Measurements from ENCODE around the gene DENND2C. TPM values are rescaled to one million over a fixed set of nuclear protein-coding genes. Genes with fewer than 3 reads are reported as not detected.

DENND2C gene
- total RNA-seq, 1 experiment from 2014 or later, result 3.6 TPM

DNA sequence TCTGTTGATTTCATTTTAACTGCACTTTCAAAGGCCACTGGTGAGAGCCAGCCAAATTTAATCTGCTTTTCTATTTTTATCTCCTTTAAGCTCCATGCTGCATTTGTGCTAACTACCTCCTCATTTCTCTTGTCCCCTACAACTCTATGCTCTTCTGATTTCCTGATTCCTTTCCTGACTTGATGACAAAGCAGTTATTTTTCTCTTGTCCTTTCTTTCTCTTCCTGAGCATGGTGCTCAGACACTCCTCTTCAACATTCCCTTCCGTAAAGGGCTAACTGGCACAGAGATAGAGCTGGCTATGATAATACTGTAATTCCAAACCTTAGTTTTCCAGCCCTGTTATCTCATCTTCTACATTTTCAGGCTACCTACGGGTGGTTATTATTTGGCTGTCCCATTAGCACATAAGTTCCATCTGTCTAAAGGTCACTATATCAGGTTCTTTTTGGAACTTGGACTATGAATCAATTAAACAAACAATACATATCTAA lies 81.6 kb downstream of the DENND2C start:
- Histone ChIP-seq H3K9ac (ENCODE audit: low read length) (no peak overlapping the region), H3K9me3 (ENCODE audit: control insufficient read depth in 1 of 2, insufficient read depth in 1 of 2, low read depth in 1 of 2, low read length in 2 of 2) (no peaks in the 10 kb centered on the region), H3K27me3 (ENCODE audit: insufficient read depth, low read length) (no peaks in the 10 kb centered on the region), H2AFZ (ENCODE audit: low read depth, low read length, poor library complexity, severe bottlenecking) (no peak overlapping the region), H3K4me2 (ENCODE audit: low read length) (no peak overlapping the region), H3K4me1 (ENCODE audit: control insufficient read depth in 1 of 2, insufficient read depth in 2 of 2, low read length in 2 of 2) (peaks cover 0 to under 1% of the 10 kb centered on the region in 2 experiments; a peak in 1 of 4 replicates), H3K27ac (ENCODE audit: low read depth, low read length) (no peak overlapping the region), H3K79me2 (ENCODE audit: insufficient read depth, low read length) (no peaks in the 10 kb centered on the region), H3K9me2 (ENCODE audit: insufficient read depth) (no peaks in the 10 kb centered on the region), H4K20me1 (ENCODE audit: insufficient read depth) (no peaks in the 10 kb centered on the region), H3K4me3 (replicated peaks in 1 of 2; ENCODE audit: low read depth in 1 of 2, low read length in 2 of 2) (no peak overlapping the region), H3K36me3 (ENCODE audit: control insufficient read depth in 1 of 2, insufficient read depth in 2 of 2, low read length in 2 of 2) (no peaks in the 10 kb centered on the region)
- ChIA-PET CTCF (no interaction called here), RAD21 (ENCODE audit: low non-redundant PET in 1 of 2, low total read pairs in 2 of 2, uncharacterized antibody in 2 of 2, unreplicated experiment in 2 of 2) (no interaction called here), POLR2A (no interaction called here)
- intact Hi-C loops (cut with micrococcal nuclease), result no loop called here
- TF ChIP-seq POLR2A (IDR thresholded peaks at IDR 0.05; ENCODE audit: borderline replicate concordance, extremely low read depth, insufficient read depth, insufficient read length) (no peak), SRF (IDR thresholded peaks at IDR 0.05; ENCODE audit: low read depth) (no peak), SP1 (IDR thresholded peaks at IDR 0.05; ENCODE audit: low read depth) (no peak), EZH2phosphoT487 (IDR thresholded peaks at IDR 0.05; ENCODE audit: borderline replicate concordance) (no peak), TCF7L2 (IDR thresholded peaks at IDR 0.05; ENCODE audit: borderline replicate concordance, extremely low read depth, insufficient read depth, insufficient read length) (no peak), SIN3A (IDR thresholded peaks at IDR 0.05; ENCODE audit: low read depth) (no peak), POLR2AphosphoS5 (IDR thresholded peaks at IDR 0.05; ENCODE audit: low read depth, low read length) (no peak), ELF1 (IDR thresholded peaks at IDR 0.05; ENCODE audit: borderline replicate concordance, low read depth) (no peak), FOSL1 (IDR thresholded peaks at IDR 0.05; ENCODE audit: low read depth) (no peak), EZH2 (IDR thresholded peaks at IDR 0.05) (no peak), YY1 (IDR thresholded peaks at IDR 0.05; ENCODE audit: extremely low read depth, insufficient replicate concordance, low read depth, low read length) (no peak), JUND (IDR thresholded peaks at IDR 0.05) (no peak)
- TF ChIP-seq, protein P1, sequence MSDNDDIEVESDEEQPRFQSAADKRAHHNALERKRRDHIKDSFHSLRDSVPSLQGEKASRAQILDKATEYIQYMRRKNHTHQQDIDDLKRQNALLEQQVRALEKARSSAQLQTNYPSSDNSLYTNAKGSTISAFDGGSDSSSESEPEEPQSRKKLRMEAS (IDR thresholded peaks at IDR 0.05), result no peak
- TF ChIP-seq, protein P2, sequence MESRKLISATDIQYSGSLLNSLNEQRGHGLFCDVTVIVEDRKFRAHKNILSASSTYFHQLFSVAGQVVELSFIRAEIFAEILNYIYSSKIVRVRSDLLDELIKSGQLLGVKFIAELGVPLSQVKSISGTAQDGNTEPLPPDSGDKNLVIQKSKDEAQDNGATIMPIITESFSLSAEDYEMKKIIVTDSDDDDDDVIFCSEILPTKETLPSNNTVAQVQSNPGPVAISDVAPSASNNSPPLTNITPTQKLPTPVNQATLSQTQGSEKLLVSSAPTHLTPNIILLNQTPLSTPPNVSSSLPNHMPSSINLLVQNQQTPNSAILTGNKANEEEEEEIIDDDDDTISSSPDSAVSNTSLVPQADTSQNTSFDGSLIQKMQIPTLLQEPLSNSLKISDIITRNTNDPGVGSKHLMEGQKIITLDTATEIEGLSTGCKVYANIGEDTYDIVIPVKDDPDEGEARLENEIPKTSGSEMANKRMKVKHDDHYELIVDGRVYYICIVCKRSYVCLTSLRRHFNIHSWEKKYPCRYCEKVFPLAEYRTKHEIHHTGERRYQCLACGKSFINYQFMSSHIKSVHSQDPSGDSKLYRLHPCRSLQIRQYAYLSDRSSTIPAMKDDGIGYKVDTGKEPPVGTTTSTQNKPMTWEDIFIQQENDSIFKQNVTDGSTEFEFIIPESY (IDR thresholded peaks at IDR 0.05; ENCODE audit: extremely low read depth, insufficient replicate concordance, low read length), result no peak
- no peak for DNase-seq (ENCODE audit: low read depth, low spot score)
- ATAC-seq, result no peak
- BruUV-seq (replicated peaks), result no TSS peak
